Hepatic stellate cell (primary cell): ENCODE results near the gene UBL4A.

Experiments
- DNase-seq: peaks from one replicate; pipeline ENCODE4 v3.0.0; 2011; ENCODE audit warnings: low spot score

The UBL4A gene

GRCh38 chrX:154460326-154460725 lies 26.1 kb downstream of the UBL4A start:
- no peak for DNase-seq

GRCh38 chrX:154459832-154460231 lies 26.6 kb downstream of the UBL4A start:
- DNase-seq = no peak

GRCh38 chrX:154458954-154459778 lies 27.2 kb downstream of the UBL4A start:
- peak; percentile 48 for DNase-seq

DNA sequence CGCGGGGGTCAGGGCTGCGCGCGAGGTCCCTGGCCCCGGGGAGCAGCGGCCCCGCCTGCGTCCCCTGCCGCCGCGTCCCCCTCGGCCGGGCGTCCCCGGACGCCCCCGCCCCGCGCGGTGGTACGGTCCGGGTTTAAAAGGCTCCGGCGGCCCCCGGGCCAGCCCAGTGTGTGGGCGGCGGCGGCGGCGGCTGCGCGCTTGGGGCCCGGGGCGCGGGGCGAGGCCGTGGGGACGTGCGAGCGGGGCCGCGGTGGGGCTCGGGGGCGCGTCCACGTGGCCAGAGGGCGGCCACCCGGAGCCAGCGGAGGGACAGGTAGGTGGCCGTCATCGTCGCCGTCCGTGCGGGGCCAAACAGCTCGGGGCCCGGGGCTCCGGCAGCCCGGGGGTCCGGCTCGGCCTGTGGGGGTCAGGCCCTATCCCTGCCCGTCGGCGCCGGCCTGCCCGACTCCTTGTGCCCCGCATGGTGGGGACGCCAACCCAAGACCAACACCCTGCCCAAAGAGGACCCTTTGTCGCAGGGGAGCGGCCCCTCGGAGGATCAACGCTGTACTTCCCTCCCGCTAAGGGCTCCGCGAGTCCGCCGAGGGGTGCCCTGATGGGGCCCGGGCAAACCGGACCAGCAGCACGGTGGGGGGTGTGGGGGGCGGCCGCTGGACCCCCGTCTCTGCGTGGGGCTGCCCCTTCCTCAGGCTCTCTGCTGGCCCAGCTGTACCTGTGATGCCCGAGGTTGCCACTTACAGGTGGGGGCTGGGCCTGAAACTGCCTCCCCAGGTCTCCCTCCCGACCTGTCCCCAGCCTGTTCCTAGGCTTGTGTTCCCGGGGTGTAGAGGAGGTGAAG lies 28.1 kb downstream of the UBL4A start, which contains the start of gene PLXNA3:
Gene PLXNA3 (plus strand): TSS at position 166 of the 838 bp plus-strand sequence. CDS start 1,903 bp downstream, outside the sequence.
- peak; percentile 72 for DNase-seq

- peak; percentile 50 for DNase-seq
These were observed 28.8 kb downstream of the UBL4A start for GRCh38 chrX:154457491-154458115.

DNA sequence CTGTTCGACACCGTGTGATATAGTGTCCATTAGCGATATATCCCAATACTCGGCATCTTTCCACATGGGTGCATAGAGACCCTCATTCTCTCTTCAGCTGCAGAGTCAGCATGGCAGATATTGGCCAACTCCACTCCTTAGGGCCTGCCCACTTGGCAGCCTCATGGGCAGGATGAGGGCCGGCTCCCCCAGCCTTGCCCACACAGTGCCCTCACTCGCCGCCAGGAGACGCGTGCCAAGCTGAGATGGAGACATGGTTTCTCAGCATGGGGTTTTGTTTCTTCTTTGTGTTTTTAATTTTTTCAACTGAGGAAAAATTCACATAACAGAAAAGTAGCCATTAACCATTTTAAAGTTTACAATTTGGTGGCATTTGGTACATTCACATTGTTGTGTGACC lies 33.6 kb downstream of the UBL4A start:
- DNase-seq = no peak

DNA sequence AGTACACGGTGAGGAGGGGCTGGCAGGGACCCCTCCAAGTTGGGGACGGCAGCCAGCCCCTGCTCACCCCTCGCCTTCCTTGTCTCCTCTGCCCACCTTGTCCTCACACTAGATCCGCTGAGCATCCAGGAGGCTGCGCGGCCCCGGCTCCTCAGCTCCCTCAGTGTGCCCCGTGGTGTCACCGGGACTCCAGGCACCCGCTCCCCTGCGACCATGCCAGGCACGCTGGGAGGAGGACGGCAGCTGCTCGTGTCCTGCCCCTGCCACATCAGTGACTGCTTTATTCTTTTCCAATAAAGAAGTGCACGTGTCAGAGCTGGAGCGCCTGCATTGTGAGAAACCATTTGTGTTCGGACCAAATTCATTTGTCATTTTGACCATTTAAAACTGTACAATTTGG lies 36.1 kb downstream of the UBL4A start:
- no peak for DNase-seq

- no peak for DNase-seq
These were observed 36.8 kb downstream of the UBL4A start for GRCh38 chrX:154449618-154450017.

DNA sequence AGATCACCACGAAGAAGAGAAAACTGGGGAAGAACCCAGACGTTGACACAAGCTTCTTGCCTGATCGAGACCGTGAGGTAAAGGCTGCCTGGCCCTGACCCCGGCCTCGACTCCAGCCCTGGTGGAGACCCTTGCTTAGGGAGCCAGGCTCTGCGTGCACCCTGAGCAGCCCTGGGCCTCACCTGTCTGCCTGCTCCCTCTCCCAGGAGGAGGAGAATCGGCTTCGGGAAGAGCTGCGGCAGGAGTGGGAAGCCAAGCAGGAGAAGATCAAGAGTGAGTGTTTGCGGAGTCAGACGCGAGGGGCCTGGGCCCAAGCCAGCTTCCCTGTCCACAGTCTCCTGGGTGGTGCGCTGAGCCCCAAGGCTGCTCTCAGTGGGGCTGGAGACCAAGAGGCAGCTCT lies 37.9 kb downstream of the UBL4A start:
- no peak for DNase-seq

GRCh38 chrX:154446430-154446829 lies 40.0 kb downstream of the UBL4A start:
- no peak for DNase-seq

DNA sequence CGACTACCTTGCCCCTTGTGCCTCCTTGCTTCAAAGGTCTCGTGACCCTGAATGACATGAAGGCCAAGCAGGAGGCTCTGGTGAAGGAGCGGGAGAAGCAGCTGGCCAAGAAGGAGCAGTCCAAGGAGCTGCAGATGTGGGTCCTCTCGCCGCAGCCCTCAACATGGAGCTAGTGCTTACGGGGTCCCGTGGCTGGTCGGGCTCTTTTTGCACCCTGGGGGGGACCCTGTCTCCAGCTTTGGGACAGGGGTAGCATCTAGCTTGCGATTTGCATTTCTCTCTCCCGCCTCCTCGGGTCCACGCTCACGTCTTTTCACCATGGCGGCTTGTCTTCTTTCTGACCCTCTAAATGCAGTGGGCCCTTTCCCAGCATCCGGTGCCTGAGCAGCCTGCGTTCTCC lies 40.6 kb downstream of the UBL4A start:
- DNase-seq = no peak

- DNase-seq = no peak
These were observed 41.6 kb downstream of the UBL4A start for GRCh38 chrX:154444755-154445246.

DNA sequence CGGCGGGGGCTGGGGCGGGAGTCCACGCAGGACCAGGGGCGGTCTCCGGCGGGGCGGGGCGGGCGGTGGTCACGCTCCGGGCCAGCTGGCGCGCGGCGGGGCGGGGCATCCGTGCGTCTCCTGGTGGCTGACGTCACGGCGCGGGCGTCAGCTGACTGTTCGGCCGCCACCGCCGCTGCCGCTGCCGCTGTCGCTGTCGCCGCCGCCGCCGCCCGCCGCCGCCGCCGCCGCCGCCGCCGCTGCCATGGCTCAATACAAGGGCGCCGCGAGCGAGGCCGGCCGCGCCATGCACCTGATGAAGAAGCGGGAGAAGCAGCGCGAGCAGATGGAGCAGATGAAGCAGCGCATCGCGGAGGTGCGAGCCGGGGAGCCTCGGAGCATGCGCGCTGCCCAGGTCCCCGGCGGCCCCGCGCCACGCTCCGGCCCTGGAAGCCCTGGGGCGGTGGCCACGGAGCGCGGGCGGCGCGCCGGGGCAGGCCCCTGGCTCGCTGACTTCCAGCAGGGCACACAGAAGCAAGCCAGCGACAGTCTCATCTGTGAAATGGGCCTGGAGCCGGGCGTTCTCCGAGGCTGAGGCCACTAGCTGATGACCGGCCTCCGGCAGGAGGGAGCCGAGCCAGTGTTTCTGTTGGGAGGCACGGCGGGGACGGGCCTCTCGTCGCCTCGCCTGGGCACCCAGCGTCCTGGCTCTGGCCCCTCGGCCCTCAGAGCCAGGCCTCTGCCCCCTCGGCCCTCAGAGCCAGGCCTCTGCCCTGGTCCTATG lies 42.2 kb downstream of the UBL4A start, which contains the start of gene FAM50A:
Gene FAM50A (plus strand): TSS at position 150 of the 763 bp plus-strand sequence. CDS start 95 bp downstream, at position 245.
- peak; percentile 86 for DNase-seq

DNA sequence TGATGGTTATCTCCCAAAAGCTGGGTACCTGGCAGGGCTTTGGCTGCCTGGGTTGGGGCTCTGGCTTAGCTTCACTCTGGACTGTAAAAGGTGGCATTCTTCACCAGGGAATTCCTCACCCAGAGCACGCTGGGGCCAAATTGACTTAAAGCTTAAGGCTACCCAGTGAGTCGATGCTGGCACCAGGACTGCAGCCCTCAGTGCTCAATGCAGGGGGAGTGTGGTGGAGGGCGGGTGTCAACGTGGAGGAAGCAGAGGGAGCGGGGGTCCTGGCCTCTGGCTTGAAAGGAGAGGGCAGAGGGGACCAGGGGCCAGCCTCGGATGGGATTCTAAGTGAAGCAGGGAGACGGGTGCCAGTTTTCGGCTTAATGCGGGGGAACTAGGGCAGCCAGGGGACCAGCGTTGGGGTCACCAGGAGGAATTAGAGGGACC lies 42.9 kb downstream of the UBL4A start:
- DNase-seq = peak; percentile 27

DNA sequence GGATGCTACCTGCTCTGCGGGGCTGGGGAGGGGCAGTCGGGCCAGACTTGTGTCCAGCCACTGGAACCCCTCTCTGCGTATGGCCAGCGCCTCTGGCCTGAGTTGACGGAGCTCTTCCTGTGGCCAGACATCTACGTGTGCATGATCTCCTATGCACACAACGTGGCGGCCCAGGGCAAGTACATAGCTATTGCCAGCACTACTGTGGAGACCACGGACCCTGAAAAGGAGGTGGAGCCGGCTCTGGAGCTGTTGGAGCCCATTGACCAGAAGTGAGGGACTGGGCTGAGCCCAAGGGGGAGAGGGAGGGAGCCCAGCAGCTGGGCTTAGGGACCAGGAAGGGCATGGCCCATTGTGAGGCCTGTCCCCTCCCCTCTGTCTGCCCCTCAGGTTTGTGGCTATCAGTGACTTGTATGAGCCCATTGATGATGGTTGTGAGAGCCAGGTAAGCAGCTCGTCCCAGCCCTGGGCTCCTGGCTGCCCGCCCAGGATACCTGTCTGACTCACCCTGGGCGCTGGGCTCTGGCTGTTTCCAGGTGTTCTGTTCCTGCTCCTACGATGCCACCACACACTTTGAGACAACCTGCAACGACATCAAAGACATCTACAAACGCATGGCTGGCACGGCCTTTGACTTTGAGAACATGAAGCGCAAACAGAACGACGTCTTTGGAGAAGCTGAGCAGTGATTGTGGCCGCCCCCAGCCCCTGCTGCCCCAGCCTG lies 44.3 kb downstream of the UBL4A start:
- no peak for DNase-seq

DNA sequence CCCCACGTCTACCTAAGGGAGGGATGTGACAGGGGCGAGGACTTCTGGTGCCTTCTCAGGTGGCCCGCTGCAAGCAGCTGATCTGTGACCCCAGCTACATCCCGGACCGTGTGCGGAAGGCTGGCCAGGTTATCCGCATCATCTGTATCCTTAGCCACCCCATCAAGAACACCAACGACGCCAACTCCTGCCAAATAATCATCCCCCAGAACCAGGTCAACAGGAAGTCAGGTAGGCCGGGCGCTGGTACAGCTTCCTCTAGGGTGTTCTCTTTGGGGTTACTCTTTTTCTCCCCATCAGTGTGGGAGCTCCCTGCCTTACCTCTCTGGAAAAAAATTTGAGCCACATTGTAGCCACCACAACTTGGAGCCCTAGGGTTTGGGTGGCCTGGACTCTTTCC lies 44.9 kb downstream of the UBL4A start:
- DNase-seq = no peak

- no peak for DNase-seq
These were observed 45.6 kb downstream of the UBL4A start for GRCh38 chrX:154440623-154441357.

DNA sequence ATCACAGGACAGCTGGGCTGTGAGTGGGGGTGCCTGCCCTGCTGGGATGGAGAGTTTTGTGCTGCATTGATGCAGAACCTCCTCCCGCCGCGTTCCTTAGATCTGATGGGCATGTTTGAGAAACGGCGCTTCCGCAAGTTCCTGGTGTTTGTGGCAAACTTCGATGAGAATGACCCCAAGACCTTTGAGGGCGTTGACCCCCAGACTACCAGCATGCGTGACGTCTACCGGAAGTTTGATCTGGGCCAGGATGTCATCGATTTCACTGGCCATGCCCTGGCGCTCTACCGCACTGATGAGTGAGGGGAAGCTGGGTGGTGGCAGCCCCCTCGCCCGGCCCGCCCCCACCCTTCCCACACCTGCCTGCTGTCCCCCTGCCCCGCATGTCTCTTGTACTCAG lies 46.6 kb downstream of the UBL4A start:
- DNase-seq = no peak

GRCh38 chrX:154437971-154438893 lies 48.2 kb downstream of the UBL4A start:
- DNase-seq = no peak
